ENCODE results near the gene HS3ST4. TPM values are rescaled to one million over a fixed set of nuclear protein-coding genes. Genes with fewer than 3 reads are reported as not detected.

HS3ST4 gene
- total RNA-seq, 1 donor from 2014 or later, result 0.18 TPM

- no peak for DNase-seq
- Histone ChIP-seq H3K27me3 (ENCODE audit: low read depth) (peaks cover 48% of the 10 kb centered on the region), H3K4me1 (no peaks in the 10 kb centered on the region), H3K36me3 (no peaks in the 10 kb centered on the region), H3K4me3 (no peak overlapping the region), H3K9me3 (no peaks in the 10 kb centered on the region), H3K27ac (no peak overlapping the region)
- intact Hi-C loops (cut with DNase I), result no loop called here
- TF ChIP-seq CTCF (IDR thresholded peaks at IDR 0.05), result no peak
- ATAC-seq, result no peak
Observed at GRCh38 chr16:25689137-25689836, 2.5 kb upstream of the HS3ST4 start.

- Histone ChIP-seq H3K9me3 (no peaks in the 10 kb centered on the region), H3K4me3 (no peak overlapping the region), H3K27ac (no peak overlapping the region), H3K36me3 (no peaks in the 10 kb centered on the region), H3K27me3 (ENCODE audit: low read depth) (peaks cover 60% of the 10 kb centered on the region), H3K4me1 (no peaks in the 10 kb centered on the region)
- intact Hi-C loops (cut with DNase I), result no loop called here
- DNase-seq (no peak), ATAC-seq (no peak)
- TF ChIP-seq CTCF (IDR thresholded peaks at IDR 0.05), result no peak
Observed at GRCh38 chr16:25690552-25691143, 1.1 kb upstream of the HS3ST4 start.

GRCh38 chr16:25692351-25692741 lies 587 bp downstream of the HS3ST4 start:
- ATAC-seq (no peak), DNase-seq (no peak)
- H3K36me3 ChIP-seq, result no peaks in the 10 kb centered on the region
- no peak for TF ChIP-seq CTCF (IDR thresholded peaks at IDR 0.05)
- H3K4me1 ChIP-seq, result no peaks in the 10 kb centered on the region
- intact Hi-C loops (cut with DNase I), result no loop called here
- H3K27ac ChIP-seq, result no peak overlapping the region
- peaks cover 74% of the 10 kb centered on the region for H3K27me3 ChIP-seq (ENCODE audit: low read depth)
- no peak overlapping the region for H3K4me3 ChIP-seq
- H3K9me3 ChIP-seq, result no peaks in the 10 kb centered on the region

- no peak for DNase-seq
- Histone ChIP-seq H3K27me3 (ENCODE audit: low read depth) (peaks cover 77% of the 10 kb centered on the region), H3K4me3 (no peak overlapping the region), H3K27ac (no peak overlapping the region), H3K4me1 (no peaks in the 10 kb centered on the region), H3K9me3 (no peaks in the 10 kb centered on the region), H3K36me3 (no peaks in the 10 kb centered on the region)
- intact Hi-C loops (cut with DNase I), result no loop called here
- ATAC-seq, result peak in 1 of 2 donors; percentile 10
- no peak for TF ChIP-seq CTCF (IDR thresholded peaks at IDR 0.05)
Observed at GRCh38 chr16:25692742-25693508, 1.2 kb downstream of the HS3ST4 start.

- Histone ChIP-seq H3K4me3 (no peak overlapping the region), H3K27ac (no peak overlapping the region), H3K4me1 (no peaks in the 10 kb centered on the region), H3K27me3 (ENCODE audit: low read depth) (peaks cover 83% of the 10 kb centered on the region), H3K9me3 (no peaks in the 10 kb centered on the region), H3K36me3 (no peaks in the 10 kb centered on the region)
- intact Hi-C loops (cut with DNase I), result no loop called here
- ATAC-seq (no peak), DNase-seq (no peak)
- no peak for TF ChIP-seq CTCF (IDR thresholded peaks at IDR 0.05)
Observed at GRCh38 chr16:25693631-25694030, 1.9 kb downstream of the HS3ST4 start.

All from lower lobe of right lung (tissue), 2 donors.